MG63 (cell line): Measurements from ENCODE around the gene COL4A4. TPM values are rescaled to one million over a fixed set of nuclear protein-coding genes. Genes with fewer than 3 reads are reported as not detected.
"Not testable (repeated sequence)": the region's sequence is repeated elsewhere in the genome, so short reads cannot be mapped to it uniquely, and the experiment has no call there.

Experiments used
- DNase-seq: peaks from one replicate; pipeline ENCODE4 v3.0.0-alpha.2; 2020
- H3K27me3 ChIP-seq: fragments of 250-450 bp; sonication (Bioruptor Pico); 2 replicates; pipeline ENCODE4 v1.5.1; 2020; ENCODE audit warnings: mild to moderate bottlenecking, moderate library complexity
- H3K36me3 ChIP-seq: fragments of 250-450 bp; sonication (Bioruptor Pico); 2 replicates; pipeline ENCODE4 v1.5.1; 2020; ENCODE audit warnings: mild to moderate bottlenecking, moderate library complexity
- H3K4me3 ChIP-seq: fragments of 250-450 bp; sonication (Bioruptor Pico); 2 replicates; pipeline ENCODE4 v1.5.1; 2020; ENCODE audit warnings: mild to moderate bottlenecking, moderate library complexity
- H3K9me3 ChIP-seq: fragments of 250-450 bp; sonication (Bioruptor Pico); 2 replicates; pipeline ENCODE4 v1.5.1; 2020; ENCODE audit warnings: mild to moderate bottlenecking, moderate library complexity
- total RNA-seq: library from RNA; depleted of rRNA; stranded (reverse); fragments of >200 nt; shearing (Covaris generic); gene quantifications from 2 replicates; pipeline ENCODE4 v1.2.3, GENCODE V29; 2014; ENCODE audit warnings: low replicate concordance

COL4A4 gene
- total RNA-seq, 1 experiment from 2014 or later = 0.36 TPM

DNA sequence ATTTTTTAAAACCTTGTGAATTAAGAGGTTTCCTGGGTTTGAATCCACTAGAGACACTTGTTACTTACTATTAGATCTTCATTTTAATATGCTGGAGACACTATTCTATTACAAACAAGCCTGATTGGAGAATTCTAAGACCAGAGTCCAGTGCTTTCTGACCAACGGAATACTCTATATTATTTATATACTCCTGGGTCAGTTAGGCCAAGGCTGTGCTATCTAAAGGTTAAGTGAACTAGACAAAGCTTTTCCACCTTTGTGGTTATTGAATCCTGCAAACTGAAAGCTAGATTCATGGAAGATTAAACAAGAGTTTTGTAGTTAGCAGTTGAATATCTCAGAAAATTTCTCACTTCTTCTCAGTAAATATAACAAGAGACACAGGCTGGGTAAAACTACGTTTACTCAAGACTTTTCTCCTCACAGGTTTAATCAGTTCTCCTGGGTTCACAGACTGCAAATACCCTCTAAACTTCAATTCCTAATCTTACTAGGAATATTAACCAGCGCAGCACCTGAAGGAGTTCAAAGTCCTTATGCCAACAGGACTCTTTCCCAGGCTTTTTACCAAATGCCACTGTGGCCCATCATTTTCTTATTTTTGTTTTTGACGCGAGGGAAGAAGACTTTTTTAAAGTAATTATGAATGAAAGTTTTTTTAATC is 66.4 kb downstream of the COL4A4 start:
- Histone ChIP-seq H3K9me3 (no peaks in the 10 kb centered on the region), H3K36me3 (no peaks in the 10 kb centered on the region), H3K27me3 (no peaks in the 10 kb centered on the region), H3K4me3 (no peak overlapping the region)
- no peak for DNase-seq

DNA sequence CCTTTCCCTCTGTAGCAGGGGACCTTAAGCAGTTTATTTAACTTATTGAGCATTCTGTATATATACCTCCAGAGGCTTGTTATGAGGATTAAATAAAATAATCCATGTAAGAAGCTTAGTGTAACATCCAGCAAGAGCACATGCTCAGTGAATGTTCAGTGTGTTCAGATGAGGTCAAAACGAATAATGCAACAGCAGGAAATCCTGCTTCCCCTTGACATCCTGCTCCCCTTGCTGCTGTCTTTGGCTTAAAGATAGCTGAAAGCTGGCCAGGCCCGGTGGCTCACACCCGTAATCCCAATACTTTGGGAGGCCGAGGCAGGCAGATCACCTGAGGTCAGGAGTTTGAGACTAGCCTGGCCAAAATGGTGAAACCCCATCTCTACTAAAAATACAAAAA is 68.7 kb downstream of the COL4A4 start:
- DNase-seq = no peak
- no peak overlapping the region for H3K4me3 ChIP-seq
- no peaks in the 10 kb centered on the region for H3K27me3 ChIP-seq
- no peaks in the 10 kb centered on the region for H3K9me3 ChIP-seq
- no peaks in the 10 kb centered on the region for H3K36me3 ChIP-seq

DNA sequence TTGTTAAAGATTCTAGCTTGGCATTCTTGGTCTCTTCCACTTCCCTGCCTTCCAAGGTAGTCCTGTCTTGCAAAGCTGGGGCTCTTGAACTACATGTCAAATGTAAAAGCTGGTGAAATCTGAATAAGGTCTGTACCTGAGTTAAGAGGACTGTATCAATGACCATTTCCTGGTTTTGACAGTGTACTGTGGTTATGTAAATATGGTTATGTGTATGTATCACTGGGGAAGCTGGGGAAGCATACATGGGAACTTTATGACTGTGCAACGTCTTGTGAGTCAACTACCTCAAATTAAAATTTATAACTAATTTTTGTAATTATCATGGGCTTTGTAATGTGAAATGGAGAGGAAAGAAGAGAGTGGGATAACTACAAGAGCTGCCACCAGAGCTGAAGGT is 81.7 kb downstream of the COL4A4 start:
- H3K36me3 ChIP-seq = no peaks in the 10 kb centered on the region
- DNase-seq = no peak
- no peaks in the 10 kb centered on the region; the same call in 1 of the 2 replicates for H3K27me3 ChIP-seq
- no peak overlapping the region for H3K4me3 ChIP-seq
- no peaks in the 10 kb centered on the region for H3K9me3 ChIP-seq

- no peak overlapping the region for H3K4me3 ChIP-seq
- no peaks in the 10 kb centered on the region; the same call in 1 of the 2 replicates for H3K27me3 ChIP-seq
- no peaks in the 10 kb centered on the region for H3K9me3 ChIP-seq
- no peaks in the 10 kb centered on the region for H3K36me3 ChIP-seq
- no peak for DNase-seq
Observed at GRCh38 chr2:227079726-227080125, 84.3 kb downstream of the COL4A4 start.

- not testable (repeated sequence) for H3K4me3 ChIP-seq, H3K36me3 ChIP-seq, DNase-seq, H3K9me3 ChIP-seq, H3K27me3 ChIP-seq
Observed at GRCh38 chr2:227065065-227065464, 98.9 kb downstream of the COL4A4 start.

DNA sequence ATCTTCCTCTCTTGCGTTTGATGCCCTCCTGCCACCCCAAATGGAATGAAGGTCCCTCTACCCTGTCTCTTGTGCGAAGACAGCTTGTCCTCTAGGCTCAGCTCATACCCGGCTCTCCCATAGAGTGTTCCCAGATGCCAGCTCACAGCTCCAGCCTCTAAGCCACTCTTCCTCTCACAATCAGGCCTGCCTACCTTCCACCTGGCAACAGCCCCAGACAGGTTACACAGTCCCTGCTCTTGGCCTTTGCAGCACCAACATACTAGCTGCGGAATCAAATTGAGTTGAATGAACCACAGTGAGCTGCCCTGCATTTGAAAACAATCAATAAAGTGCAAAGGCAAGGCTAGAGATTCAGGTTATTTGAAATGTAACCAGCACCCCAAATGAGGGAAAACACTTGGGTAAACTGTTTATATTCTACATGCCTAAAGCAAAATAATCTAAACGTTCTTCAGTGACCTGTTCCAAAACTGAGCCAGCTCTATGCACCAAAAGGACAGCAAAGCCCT is 105.1 kb downstream of the COL4A4 start:
- no peak for DNase-seq
- Histone ChIP-seq H3K27me3 (no peaks in the 10 kb centered on the region; the same call in 1 of the 2 replicates), H3K4me3 (no peak overlapping the region), H3K9me3 (no peaks in the 10 kb centered on the region), H3K36me3 (no peaks in the 10 kb centered on the region)

GRCh38 chr2:227057743-227058447 is 106.1 kb downstream of the COL4A4 start:
- H3K36me3 ChIP-seq = no peaks in the 10 kb centered on the region
- H3K9me3 ChIP-seq = no peaks in the 10 kb centered on the region
- H3K4me3 ChIP-seq = no peak overlapping the region
- H3K27me3 ChIP-seq = no peaks in the 10 kb centered on the region; the same call in 1 of the 2 replicates
- DNase-seq = no peak

GRCh38 chr2:227057060-227057459 is 106.9 kb downstream of the COL4A4 start:
- H3K4me3 ChIP-seq = no peak overlapping the region
- no peaks in the 10 kb centered on the region for H3K9me3 ChIP-seq
- no peaks in the 10 kb centered on the region; the same call in 1 of the 2 replicates for H3K27me3 ChIP-seq

DNA sequence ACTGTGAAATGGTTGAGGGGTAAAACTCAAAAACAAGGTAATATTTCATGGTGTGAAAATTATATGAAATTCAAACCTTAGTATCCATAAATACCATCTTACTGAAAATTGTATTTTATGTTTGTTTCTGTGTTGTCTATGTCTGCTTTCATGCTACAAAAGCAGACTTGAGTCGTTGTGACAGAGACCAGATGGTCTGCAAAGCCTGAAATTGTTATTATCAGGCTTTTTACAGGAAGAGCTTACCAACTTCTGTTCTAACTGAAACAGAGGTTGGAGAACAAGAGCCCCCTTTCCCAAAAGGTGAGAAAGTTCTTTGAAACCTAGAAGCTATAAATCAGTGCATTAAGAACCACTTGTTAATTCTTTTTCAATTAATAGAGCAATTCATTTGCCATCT is 110.0 kb downstream of the COL4A4 start:
- no peak for DNase-seq

More at GRCh38 chr2:227057060-227057459, 106.9 kb downstream of the COL4A4 start:
- no peak for DNase-seq
- H3K36me3 ChIP-seq = no peaks in the 10 kb centered on the region

DNA sequence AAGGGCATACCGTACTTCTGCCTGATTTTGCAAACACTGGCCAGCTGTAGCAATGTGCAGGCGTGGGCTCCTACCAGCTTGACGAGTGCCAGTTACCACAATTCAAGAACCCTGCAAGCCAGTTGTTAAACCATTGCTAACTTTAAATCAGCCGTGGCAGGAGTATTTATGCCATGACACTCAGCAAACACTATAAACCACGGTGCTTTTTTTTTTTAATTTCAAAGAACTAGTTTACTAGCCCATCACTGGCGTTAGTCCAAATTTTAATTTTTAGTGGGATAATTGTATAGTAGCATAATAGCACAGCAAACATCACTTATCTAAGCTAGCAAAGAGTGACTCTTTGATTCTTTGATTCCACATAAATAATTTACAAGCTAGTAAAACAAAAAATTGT is 111.1 kb downstream of the COL4A4 start:
- no peak for DNase-seq
- H3K27me3 ChIP-seq = no peaks in the 10 kb centered on the region
- H3K4me3 ChIP-seq = no peak overlapping the region
- no peaks in the 10 kb centered on the region for H3K9me3 ChIP-seq
- no peaks in the 10 kb centered on the region for H3K36me3 ChIP-seq

More for the DNA sequence above, 110.0 kb downstream of the COL4A4 start:
- Histone ChIP-seq H3K27me3 (no peaks in the 10 kb centered on the region; the same call in 1 of the 2 replicates), H3K9me3 (no peaks in the 10 kb centered on the region), H3K4me3 (no peak overlapping the region), H3K36me3 (no peaks in the 10 kb centered on the region)

- no peaks in the 10 kb centered on the region for H3K27me3 ChIP-seq
- no peaks in the 10 kb centered on the region for H3K9me3 ChIP-seq
- no peak for DNase-seq
- no peak overlapping the region for H3K4me3 ChIP-seq
- H3K36me3 ChIP-seq = no peaks in the 10 kb centered on the region
Observed at GRCh38 chr2:227043981-227044380, 120.0 kb downstream of the COL4A4 start.

- DNase-seq = no peak
- no peaks in the 10 kb centered on the region; the same call in 1 of the 2 replicates for H3K27me3 ChIP-seq
- no peak overlapping the region for H3K4me3 ChIP-seq
- no peaks in the 10 kb centered on the region for H3K36me3 ChIP-seq
- H3K9me3 ChIP-seq = no peaks in the 10 kb centered on the region
Observed at GRCh38 chr2:227038550-227039189, 125.3 kb downstream of the COL4A4 start.

- Histone ChIP-seq H3K36me3 (no peaks in the 10 kb centered on the region), H3K27me3 (no peaks in the 10 kb centered on the region; the same call in 1 of the 2 replicates), H3K4me3 (no peak overlapping the region), H3K9me3 (no peaks in the 10 kb centered on the region)
- DNase-seq = no peak
Observed at GRCh38 chr2:227036527-227036926, 127.5 kb downstream of the COL4A4 start.

DNA sequence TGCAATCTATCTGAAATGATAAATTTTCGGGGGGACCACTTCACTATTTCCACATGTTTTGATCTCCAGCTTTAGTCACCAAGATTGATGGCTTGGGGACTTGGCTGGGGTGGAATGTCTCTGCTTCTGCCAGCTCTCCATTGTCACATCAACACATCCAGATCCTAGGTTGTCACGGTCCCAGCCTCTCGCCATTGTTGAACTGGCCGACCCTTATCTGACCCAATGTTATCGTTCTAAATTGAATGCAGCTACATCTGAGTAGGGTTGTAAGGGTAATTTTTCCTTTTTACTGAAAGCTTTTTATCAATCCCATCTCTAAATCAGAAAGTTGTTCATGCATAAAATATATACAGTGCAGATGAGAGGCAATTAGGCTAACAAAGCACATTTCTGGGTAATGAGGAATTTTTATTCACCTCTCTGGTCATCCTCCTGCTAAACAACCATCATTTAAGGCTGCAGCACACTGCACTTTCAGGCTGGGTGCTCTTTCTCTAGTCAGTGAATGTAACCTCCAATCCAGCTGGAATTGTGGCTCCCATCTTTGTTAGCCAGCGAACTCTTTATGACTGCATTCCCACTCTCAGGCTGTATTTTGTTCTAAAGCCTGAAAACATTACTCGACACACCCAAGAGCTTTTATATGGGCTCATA is 128.2 kb downstream of the COL4A4 start:
- no peaks in the 10 kb centered on the region for H3K36me3 ChIP-seq
- no peak for DNase-seq
- no peaks in the 10 kb centered on the region; the same call in 1 of the 2 replicates for H3K27me3 ChIP-seq
- H3K4me3 ChIP-seq = no peak overlapping the region
- no peaks in the 10 kb centered on the region for H3K9me3 ChIP-seq

GRCh38 chr2:227033471-227034148 is 130.4 kb downstream of the COL4A4 start:
- peak; percentile 43 for DNase-seq
- Histone ChIP-seq H3K9me3 (no peaks in the 10 kb centered on the region), H3K27me3 (no peaks in the 10 kb centered on the region), H3K36me3 (no peaks in the 10 kb centered on the region), H3K4me3 (no peak overlapping the region)

GRCh38 chr2:227031379-227031778 is 132.6 kb downstream of the COL4A4 start:
- H3K27me3 ChIP-seq = no peaks in the 10 kb centered on the region
- no peaks in the 10 kb centered on the region for H3K9me3 ChIP-seq
- H3K36me3 ChIP-seq = no peaks in the 10 kb centered on the region
- DNase-seq = no peak
- H3K4me3 ChIP-seq = no peak overlapping the region
